Spleen (tissue), 7 donors: ENCODE data around the gene MYO18A.

Experiments
- CTCF ChIP-seq, 11 experiments: fragments of 200-600 bp in 7 of 11; fragments of 450-650 bp in 4 of 11; sonication (generic) in 4 of 11; IDR thresholded peaks in 8 of 11; conservative IDR thresholded peaks in 3 of 11; 1 replicate in 7 of 11; 2 replicates in 4 of 11; pipeline versions ENCODE4 v1.4.0 to v1.8.0; 2016 to 2021; ENCODE audit warnings: antibody characterized with exemption in 11 of 11, inconsistent platforms in 4 of 11, mild to moderate bottlenecking in 1 of 11
- POLR2A ChIP-seq, 3 donors: fragments of 450-650 bp; IDR thresholded peaks; one replicate each; pipeline ENCODE4 v1.5.1; 2017; ENCODE audit warnings: antibody characterized with exemption in 3 of 3, mild to moderate bottlenecking in 1 of 3
- donor health status: DM: no; HTN: no; CAD: no; lungs with moderate emphysema.
- donor health status: DM: no; HTN: no; CAD: no.
- donor health status: DM: no; HTN: no; CAD: no.

DNA sequence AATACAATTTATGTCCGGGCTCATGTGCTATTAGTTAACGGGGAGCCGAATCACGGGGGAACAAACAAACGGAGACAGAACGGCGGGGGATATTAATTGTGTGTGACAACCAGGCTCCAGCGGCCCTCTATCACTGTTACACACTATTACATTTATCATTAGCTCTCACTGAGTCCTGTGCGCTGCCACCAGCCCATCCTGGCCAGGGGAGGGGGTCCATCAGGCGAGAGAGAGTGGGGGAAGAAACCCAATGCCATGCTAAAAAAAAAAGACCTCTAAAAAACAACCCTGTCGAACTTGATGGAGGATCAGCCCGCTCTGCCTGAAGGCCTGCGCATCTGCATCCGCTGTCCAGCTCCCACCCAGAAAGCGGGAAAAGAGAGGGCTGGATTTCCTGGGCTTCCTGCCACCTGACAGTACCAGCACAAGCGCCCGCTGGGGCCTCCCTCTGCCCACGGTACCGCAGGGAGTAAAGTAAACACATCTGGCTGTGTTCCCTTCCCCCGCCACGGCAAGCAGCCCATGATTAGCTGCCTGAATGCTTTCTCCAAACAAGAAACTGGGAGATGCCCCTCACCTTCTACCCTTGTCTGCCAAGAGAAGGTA, 95.6 kb downstream of the MYO18A start:
- TF ChIP-seq CTCF (IDR thresholded peaks at IDR 0.05 in 8 of 11, conservative IDR thresholded peaks at IDR 0.05 in 3 of 11) (no peak), POLR2A (IDR thresholded peaks at IDR 0.05) (no peak)
